ENCODE results near the gene MPZL3. TPM values are rescaled to one million over a fixed set of nuclear protein-coding genes. Genes with fewer than 3 reads are reported as not detected.

The MPZL3 gene
- total RNA-seq, 1 experiment from 2014 or later: 8.7 TPM

GRCh38 chr11:118283756-118284350, 31.7 kb upstream of the MPZL3 start (continued):
- TF ChIP-seq ATF3 (IDR thresholded peaks at IDR 0.05): no peak
- TF ChIP-seq CEBPB (IDR thresholded peaks at IDR 0.05; ENCODE audit: low read depth): no peak
- no peak for TF ChIP-seq MAX (IDR thresholded peaks at IDR 0.05)
- no peak for TF ChIP-seq SRF (IDR thresholded peaks at IDR 0.05; ENCODE audit: low read depth)

- Histone ChIP-seq H3K4me2 (ENCODE audit: low read length) (no peak overlapping the region), H3K9me2 (ENCODE audit: insufficient read depth) (no peaks in the 10 kb centered on the region), H3K27me3 (ENCODE audit: insufficient read depth, low read length) (no peaks in the 10 kb centered on the region), H2AFZ (ENCODE audit: low read depth, low read length, poor library complexity, severe bottlenecking) (no peak overlapping the region), H3K79me2 (ENCODE audit: insufficient read depth, low read length) (no peaks in the 10 kb centered on the region), H3K9me3 (ENCODE audit: control insufficient read depth in 1 of 2, insufficient read depth in 1 of 2, low read depth in 1 of 2, low read length in 2 of 2) (no peaks in the 10 kb centered on the region), H3K36me3 (ENCODE audit: control insufficient read depth in 1 of 2, insufficient read depth in 2 of 2, low read length in 2 of 2) (no peaks in the 10 kb centered on the region), H3K27ac (ENCODE audit: low read depth, low read length) (no peak overlapping the region), H3K4me3 (replicated peaks in 1 of 2; ENCODE audit: low read depth in 1 of 2, low read length in 2 of 2) (no peak overlapping the region), H3K4me1 (ENCODE audit: control insufficient read depth in 1 of 2, insufficient read depth in 2 of 2, low read length in 2 of 2) (peaks cover 10 to 14% of the 10 kb centered on the region in 2 experiments; a peak in 3 of 4 replicates), H3K9ac (ENCODE audit: low read length) (no peak overlapping the region), H4K20me1 (ENCODE audit: insufficient read depth) (no peaks in the 10 kb centered on the region)
- DNase-seq (ENCODE audit: low read depth, low spot score): no peak
- ChIA-PET POLR2A (no interaction called here), CTCF (interaction anchor here (1.9 kb wide), 1 partner anchor 13 kb away, joined by 7 read pairs; no protein-coding TSS in a partner anchor), RAD21 (ENCODE audit: low non-redundant PET in 1 of 2, low total read pairs in 2 of 2, uncharacterized antibody in 2 of 2, unreplicated experiment in 2 of 2) (no interaction called here)
- intact Hi-C loops (cut with micrococcal nuclease): no loop called here
- no peak for ATAC-seq
- no TSS peak for BruUV-seq (replicated peaks)
- TF ChIP-seq CBX3 (IDR thresholded peaks at IDR 0.05; ENCODE audit: low read depth) (no peak), TCF7L2 (IDR thresholded peaks at IDR 0.05; ENCODE audit: borderline replicate concordance, extremely low read depth, insufficient read depth, insufficient read length) (no peak), REST (IDR thresholded peaks at IDR 0.05; ENCODE audit: low read depth) (no peak), EZH2phosphoT487 (IDR thresholded peaks at IDR 0.05; ENCODE audit: borderline replicate concordance) (no peak), ZNF274 (IDR thresholded peaks at IDR 0.05; ENCODE audit: low read depth, low read length) (no peak), ATF3 (IDR thresholded peaks at IDR 0.05) (no peak), EZH2 (IDR thresholded peaks at IDR 0.05) (no peak), SP1 (IDR thresholded peaks at IDR 0.05; ENCODE audit: low read depth) (no peak), ZFX (IDR thresholded peaks at IDR 0.05) (no peak), FOSL1 (IDR thresholded peaks at IDR 0.05; ENCODE audit: low read depth) (no peak), CEBPB (IDR thresholded peaks at IDR 0.05; ENCODE audit: low read depth) (no peak), CTCF (IDR thresholded peaks at IDR 0.05 in 2 of 3, conservative IDR thresholded peaks at IDR 0.05 in 1 of 3; ENCODE audit: borderline replicate concordance in 1 of 3, insufficient read depth in 1 of 3, low read depth in 2 of 3, low read length in 2 of 3) (no peak), ELF1 (IDR thresholded peaks at IDR 0.05; ENCODE audit: borderline replicate concordance, low read depth) (no peak), ZBTB33 (IDR thresholded peaks at IDR 0.05; ENCODE audit: extremely low read depth, insufficient replicate concordance, low read length) (no peak)
Measured at GRCh38 chr11:118283037-118283636, 31.0 kb upstream of the MPZL3 start.
